ENCODE results near the gene ULK4.

ULK4 gene

DNA sequence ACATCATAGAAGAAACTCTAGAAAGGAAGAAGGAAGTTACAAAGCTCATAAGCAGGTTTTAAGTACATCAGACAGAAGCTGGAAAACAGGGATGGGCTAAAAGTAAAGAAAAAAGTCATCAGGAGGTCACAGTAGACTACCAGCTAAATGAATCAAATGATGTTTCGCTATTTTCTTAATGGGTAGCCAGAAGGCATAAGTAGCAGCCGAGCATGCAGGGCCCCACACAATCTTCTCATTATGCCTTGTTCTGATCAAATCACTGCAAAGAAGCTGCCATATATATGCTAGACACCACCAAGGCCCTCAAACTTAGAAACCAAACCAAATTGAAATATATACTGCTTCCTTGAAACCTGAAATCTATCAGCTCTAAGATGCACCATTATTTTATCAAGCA is 349.1 kb downstream of the ULK4 start:
- no peak for DNase-seq

DNA sequence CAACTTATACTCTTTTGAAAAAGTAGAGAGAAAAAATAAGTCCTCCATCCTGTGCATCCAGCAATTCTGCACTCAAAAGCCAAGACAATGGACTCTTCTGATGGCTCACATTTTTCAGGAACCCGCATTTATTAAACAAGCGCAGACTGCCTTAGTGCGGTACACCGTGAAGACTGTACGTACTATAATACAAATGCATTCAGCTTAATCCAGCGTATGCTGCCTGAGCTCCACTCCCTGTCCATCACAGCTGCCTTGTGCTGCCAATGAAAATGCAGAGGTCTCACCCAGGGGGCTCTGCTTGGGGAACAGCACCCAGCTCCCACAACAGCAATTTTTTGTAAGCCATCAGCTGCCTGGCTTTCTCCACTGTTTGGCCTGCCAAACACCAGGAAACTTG is 350.9 kb downstream of the ULK4 start:
- no peak for DNase-seq

DNA sequence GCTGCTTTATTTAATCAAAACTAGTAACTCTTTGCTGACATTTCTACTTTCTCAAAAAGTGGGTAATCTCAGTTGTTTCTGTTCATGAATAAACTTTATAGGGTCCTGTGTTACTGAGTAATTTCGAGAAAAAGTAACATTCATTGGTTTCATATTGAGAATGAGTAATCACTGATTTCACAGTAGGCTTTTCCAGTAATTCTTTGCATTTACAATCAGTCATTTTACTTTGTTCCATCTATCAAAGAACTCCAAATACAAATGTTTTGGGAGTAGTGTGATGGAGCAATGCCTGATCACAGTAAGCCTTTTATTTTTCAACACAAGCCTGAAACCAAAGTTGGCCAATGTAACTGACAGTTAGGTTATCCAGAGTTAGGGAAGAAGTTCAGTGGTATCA is 353.6 kb downstream of the ULK4 start:
- DNase-seq: no peak

DNA sequence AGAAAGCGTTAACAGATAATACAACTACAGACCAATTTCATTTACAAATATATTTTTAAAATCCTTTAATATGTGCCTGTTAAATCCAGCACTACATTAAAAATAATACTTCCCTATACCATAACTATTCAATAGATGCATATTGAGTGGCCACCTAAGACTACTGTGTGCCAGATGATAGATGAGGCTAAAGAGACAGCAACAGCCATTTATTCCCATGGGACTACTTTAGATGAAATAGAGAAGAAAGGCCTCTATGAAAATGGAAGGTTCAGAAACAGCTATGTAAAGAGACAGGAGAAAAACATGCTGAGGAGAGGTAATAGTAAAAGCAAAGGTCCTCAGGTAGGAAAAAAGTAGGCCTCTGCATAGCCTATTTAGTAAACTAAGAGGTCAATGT is 358.1 kb downstream of the ULK4 start:
- no peak for DNase-seq

DNA sequence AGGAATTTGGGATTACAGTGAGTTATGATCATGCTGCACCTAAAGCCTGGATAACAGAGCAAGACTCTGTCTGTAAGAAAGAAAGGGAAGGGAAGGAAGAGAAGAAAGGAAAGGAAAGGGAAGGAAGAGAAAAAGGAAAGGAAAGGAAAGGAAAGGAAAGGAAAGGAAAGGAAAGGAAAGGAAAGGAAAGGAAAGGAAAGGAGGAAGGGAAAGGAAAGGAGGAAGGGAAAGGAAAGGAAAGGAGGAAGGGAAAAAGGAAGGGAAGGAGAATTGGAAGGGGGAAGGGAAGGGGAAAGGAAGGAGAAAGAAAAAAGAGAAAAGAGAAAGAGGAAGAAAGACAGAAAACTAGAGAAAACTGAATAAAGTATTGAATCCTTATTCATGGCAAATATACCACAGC is 359.8 kb downstream of the ULK4 start:
- no peak for DNase-seq

DNA sequence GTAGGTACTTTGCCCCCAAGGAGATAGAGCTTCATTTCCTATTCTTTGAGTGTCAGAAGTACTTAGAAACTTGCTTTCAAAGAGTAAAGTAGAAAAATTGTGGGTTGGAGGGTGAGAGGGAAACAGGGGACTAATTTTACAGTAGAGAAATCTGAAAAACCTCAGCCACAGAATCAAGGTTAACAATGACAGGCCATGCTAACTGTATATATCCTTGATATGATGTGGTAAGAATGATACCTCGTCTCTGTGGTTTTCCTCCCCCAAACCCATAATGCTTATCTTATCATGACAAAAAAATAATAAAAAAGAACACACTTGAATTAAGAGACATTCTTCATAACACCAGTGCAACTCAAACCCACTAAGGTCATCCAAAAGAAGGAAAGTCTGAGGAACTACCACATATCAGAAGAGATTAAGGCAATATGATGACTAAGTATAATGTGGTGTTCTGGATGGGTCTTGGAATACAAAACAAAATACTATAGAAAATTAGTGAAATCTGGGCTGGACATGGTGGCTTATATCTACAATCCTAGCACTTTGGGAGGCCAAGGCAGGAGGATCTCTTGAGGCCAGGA is 360.4 kb downstream of the ULK4 start:
- DNase-seq: no peak

DNA sequence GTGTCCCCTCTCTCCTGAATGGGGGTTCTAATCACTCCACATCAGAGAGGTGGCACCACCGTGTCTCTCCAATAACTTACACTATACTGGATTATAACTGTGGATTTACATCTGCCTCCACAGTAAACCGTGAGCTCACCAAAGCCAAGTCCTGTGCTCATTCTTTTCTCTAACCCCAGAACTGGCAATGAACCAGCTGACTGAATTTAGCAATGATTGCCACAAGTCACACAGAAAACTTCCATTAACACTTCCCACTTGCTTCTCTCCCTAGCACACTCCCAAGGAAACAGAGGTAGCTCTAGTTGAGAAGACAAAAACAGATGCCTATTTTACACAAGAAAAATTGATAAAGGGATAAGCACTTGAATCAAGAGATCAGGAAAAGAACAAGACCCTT is 361.3 kb downstream of the ULK4 start:
- no peak for DNase-seq

DNA sequence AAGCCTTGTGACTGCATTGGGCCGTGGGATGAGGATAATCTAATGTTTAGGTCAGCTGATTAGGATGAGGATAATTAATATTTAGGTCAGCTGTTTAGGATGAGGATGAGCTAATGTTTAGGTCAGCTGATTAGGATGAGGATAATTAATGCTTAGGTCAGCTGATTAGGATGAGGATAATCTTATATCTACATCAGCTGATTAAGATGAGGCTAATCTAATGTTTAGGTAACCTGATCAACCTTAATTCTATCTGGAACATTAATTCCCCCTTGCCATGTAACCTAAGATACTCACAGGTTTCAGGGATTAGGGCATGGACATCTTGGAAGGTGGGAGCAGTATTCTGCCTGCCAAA is 362.8 kb downstream of the ULK4 start:
- DNase-seq: no peak

DNA sequence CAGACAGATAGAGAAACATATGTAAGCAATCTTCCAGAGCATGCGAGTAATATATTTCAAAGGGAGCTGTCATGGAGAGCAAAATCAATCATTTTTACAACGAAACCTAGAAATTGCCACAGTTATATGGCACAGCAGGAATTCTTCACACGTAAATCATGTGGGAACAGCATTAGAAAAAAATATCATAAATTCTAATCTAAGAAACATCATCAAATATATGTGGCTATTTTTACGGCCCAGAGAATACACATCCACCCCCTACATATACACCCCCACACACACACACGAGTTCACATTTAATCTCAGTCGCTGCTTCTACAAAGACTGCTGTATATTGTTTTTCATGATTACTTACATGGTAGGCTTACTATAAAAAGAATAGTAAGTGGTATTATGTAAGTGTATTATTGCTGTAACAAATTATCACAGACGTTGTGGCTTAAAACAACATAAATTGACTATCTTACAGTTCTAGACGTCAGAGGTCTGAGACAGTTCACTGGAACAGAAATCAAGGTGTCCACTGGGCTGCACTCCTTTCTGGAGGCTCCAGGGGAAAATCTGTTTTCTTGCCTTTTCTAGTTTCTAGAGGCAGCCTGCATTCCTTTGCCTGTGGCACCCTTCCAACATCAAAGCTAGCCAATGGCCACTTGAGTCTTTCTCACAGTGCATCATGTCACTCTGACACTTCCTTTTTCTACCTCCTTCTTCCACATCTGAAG is 363.3 kb downstream of the ULK4 start:
- no peak for DNase-seq

DNA sequence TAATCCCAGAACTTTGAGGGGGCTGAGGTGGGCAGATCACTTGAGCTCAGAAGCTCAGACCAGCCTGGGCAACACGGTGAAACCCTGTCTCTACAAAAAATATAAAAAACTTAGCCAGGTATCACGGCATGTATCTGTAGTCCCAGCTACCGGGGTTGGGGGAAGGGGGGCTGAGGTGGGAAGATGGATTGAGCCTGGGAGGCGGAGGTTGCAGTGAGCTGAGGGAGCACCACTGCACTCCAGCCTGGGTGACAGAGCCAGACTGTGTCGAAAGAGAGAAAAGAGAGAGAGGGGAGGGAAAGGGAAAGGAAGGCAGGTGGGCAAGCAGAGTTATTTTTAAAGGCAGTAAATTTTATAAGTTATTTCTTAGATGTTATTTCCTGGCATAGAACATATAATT is 368.1 kb downstream of the ULK4 start:
- DNase-seq: no peak

DNA sequence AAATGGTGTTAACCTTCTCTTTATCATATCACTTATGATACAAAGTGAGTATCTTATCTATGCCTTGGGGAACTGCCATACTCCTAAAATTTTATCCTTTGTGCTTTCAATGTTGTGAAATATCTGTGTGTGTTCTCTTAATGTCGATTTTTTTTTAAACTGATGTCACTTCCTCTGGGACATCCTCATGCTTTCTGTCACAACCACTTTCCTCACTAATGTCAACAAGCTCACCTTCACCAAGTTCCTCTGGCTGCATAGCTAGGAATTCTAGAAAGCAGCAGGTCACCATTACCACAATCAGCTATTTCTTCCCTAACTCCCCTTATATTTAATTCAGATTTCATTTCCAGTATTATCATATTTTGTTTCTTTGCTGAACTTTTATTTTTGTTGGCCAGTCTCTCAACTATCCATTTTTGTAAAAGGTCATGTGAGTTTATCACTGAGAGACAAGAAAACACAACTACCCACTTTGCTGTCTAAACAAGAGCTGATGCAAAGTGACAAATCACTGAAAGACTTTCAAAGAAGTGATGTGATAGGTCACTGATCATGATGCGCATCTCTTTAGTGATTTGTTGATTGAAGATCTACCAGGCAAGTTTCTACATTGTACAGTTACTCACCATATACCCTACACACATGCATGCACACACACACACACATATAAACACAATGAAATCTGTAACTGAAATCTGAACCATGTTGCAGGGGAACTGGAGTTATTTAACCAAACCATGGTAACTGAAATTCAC is 369.0 kb downstream of the ULK4 start:
- no peak for DNase-seq

DNA sequence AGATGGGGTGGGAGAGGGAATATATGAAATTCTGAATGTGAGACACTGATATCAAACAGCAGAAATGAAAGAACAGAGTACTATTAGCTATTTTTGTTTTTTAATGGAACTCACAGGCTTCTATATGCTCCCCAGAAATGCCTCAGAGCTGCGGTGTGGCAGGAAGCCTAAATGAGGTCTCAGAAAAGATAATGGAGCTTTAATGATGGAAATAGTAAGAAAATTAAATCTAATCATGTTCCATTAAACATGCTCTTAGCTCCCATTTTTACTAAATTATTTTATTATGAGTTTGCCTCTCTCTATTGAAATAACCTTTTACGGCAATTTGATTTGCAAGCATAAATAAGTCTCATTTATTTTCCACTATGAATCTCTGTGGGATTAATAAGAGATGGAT is 378.9 kb downstream of the ULK4 start:
- no peak for DNase-seq

DNA sequence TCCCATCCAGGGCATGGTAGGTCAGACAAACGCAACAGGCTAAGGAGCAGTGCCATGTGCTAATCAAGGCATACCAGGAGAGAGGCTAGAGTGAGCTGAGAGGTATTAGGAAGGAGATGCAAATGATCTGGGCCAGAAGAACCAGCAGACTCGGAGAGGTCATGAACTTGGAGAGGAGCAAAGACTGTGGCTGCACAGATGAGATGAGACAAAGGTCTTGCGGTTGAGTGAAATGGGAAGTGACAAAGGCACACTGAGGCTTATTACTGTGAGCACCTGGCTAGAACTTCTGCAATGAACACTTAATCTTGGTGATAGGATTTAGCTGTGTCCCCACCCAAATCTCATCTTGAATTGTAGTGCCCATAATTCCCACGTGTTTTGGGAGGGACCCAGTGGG is 380.2 kb downstream of the ULK4 start:
- no peak for DNase-seq

DNA sequence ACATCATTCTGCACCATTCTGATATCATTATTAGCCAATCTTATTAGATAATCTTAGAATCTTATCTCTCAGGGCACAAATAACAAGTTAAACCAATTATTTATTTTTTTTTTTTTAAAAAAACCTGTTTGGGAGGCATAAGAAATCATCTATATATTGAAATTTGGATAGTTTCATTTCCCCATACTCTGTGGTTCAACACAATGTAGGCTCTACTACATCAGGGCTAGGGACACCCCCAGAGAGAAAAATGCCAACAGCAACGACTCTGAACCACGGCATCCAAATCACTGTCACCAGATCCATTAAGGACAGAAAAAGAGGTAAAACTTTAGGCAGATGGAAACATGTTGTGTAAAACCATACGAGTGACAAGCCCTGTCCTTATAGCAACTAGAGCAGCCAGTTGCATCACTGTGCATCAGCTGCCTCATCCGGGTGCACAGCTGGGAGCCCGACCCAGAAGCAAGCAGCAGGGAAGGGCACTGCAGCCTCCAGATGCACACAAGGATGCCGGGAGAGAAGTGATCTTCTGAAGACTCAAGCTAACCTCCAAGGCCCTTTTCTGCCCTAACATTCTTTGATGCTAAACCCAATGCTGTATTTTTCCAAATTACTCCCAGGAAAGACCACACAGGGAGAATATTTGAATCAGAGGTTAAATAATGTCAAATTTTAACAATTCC is 381.5 kb downstream of the ULK4 start:
- no peak for DNase-seq

DNA sequence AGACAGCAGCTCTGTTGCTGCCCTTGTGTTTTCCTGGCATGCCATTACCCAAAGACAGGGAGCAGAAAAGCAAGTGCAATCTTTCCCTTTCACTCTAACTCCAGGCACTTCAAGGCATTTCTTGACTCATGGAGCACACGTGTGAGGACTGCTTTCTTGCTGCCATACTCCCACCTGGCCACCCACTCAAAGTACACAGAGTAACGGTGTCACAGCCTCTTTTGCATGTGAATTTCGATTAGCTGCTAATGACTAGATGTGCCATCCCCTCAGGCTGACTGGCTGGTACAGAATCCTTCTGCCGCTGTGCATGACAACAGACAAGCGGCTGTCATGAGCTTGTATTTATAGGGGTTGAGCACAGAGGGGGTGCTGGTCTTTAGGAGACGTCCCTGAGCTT is 382.0 kb downstream of the ULK4 start:
- DNase-seq: no peak

DNA sequence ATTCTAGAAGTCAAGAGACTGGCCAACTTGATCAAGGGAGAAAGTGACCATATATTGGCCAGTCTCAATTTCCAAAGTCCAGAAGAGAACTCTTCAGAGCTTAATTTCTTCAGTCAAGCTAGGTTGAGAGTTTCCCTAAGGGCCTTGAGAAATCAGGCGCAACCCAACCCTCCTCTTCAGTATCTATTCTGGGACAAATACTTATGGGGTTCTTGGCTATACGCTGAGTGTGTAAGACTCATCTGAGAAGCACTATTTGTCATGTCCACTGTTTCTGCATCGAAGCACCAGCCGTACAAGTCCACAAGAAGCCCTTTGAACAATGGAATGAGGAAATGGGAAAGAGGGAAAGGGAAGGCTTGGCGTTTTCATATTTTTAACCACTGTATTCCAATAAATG is 383.1 kb downstream of the ULK4 start:
- no peak for DNase-seq

DNA sequence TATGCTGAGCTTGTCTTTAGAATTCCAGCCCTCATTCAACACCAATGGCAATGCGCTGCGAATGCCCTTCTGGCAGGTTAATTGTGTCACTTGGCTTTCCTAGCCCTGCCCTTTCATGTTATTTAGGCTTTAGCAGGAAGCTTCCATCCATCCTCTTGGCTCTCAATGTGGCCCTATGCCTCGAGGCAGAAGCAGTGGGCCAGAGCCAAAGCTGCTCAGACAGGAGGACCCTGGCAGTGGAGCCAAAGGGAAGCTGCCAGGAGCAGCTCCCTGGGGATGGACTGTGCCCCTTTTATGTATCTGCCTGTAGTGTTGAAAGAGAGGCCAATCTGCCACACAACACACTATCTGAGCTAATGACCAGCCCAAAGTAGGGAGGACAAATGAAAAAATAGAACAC is 386.2 kb downstream of the ULK4 start:
- DNase-seq: no peak

DNA sequence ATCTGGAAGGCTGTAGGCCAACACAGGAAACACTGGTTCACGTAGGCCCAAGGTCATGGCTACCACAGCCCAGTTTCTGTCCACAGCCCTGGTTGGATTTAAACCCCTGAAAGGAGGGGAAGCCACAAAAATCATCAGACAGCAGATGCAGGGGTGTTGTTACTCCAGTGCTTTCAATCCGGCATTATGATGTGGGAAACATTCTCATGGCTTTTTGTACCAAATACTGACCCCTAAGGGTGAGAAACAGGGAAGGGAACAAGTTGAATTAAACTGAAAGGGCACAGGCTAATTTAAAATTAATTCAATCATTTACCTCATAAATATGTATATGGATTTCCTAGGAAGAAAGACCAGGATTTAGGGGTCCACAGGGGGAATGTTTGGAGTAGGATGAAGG is 387.0 kb downstream of the ULK4 start:
- DNase-seq: no peak

DNA sequence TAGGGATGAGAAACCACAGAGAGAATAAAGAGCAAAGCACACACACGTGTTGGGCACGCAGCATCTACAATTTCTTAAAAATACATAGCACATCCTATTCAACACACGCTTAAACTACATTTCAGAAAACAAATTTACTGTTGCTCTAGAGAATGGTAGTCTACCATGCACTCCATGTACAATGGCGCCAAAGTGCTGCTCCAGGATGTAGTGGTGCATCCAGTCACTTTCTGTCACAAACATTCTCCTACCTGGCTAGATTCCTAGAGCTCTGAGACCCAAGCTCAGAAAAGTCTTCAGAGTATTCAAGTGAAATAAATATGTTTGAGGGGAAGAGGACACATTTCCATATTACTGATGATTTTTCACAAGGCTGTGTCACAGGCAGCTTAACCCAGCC is 388.3 kb downstream of the ULK4 start:
- DNase-seq: no peak

DNA sequence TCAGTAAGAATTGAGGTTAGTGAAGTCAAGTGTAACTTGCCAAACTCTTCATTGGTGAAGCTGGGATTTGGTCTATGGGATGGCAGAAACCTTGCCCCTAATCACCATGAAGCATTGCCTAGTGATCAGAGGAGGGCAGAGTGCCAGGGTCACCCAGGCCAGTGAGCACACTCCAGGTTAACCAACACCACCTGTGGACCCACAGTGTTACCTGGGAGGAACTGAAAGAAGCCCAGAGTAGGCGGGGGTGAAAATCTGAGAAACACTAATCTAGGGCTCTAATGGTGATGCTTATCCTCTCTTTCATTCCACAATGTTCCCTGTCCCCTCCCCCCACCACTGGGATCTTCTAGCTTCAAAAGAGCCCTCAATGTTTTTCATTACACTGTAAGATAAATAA is 389.8 kb downstream of the ULK4 start:
- DNase-seq: no peak

DNA sequence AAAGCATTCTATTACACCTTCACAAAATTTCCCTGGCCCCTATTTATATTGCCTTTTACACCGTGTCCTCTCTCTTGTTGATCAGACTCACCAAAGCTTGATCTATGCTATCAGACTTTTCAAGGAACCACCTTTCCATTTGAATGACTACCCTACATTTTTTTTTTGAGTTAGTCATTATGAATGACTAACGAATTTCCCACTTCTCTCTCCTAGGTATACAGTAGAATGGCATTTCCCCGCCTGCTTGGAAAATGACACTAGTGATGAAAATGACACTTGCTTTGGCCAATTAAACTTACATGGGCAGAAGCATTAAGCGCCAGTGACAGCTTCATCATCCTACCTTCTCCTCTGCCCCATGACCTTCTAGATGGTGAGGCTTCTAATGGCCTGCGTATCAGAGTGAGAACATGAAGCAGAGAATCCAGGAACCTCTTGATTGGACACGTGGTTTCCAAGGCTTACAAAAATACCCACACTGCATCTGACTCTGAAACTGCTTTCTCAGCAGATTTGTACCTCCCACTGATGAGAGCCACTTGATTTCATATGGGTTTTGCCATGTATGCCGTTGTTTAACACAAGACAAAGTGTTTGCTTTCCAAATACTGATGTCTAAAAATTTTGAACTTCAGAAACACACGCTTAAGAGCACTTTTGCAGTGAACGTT is 392.1 kb downstream of the ULK4 start:
- no peak for DNase-seq

DNA sequence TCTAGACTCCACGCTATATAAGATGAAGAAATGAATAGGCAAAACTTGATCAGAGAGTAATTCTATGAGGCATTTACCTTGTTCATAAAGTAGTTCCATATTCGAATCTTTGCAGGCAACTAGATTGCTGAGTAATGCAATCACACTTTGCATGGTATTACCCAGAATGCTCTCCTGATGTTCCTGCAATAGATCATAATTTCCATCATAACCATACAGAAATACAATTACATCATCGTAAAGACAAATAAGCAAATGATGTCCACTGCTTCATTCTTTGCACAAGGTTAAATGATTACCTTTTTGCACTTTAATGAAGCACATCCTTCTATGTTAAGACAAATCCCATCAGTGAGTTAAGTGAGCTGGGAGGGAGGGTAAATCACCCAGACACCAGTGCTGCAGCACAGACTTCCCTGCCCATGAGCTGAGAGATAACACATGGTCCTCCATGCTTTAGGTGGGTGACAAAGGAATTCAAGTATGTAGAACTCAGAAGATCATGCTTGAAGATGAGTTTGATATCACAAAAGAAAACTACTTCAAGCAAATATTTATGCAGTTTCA is 395.9 kb downstream of the ULK4 start:
- no peak for DNase-seq

DNA sequence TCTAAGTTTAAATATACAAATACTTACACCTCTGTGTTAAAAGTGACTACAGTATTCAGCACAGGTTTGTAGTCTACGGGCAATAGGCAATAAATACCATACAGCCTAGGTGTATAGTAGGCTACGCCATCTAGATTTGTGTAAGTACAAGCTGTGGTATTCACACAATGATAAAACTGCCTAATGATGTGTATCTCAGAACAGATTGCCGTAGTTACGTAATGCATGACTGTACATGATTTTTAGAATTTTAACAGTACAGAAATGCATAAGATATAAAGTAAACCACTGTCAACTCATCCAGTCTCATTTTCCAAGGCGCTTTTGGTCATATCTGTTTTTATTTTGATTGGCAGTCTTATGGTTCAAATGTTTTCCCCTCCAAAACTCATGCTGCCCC is 396.9 kb downstream of the ULK4 start:
- no peak for DNase-seq
